Activated CD8-positive, alpha-beta memory T cell treated with anti-CD3 and anti-CD28 coated beads, Interleukin-2, amount 50 U/mL, for 4 hours (primary cell): ENCODE results near the gene USP46.

Experiments used
- DNase-seq: peaks from one replicate; pipeline ENCODE4 v3.0.0-alpha.2; 2020

Gene USP46

GRCh38 chr4:52617336-52618020 lies 41.6 kb downstream of the USP46 start:
- DNase-seq = no peak

GRCh38 chr4:52614241-52614640 lies 44.9 kb downstream of the USP46 start:
- DNase-seq = no peak

GRCh38 chr4:52612341-52612740 lies 46.8 kb downstream of the USP46 start:
- DNase-seq = no peak

- DNase-seq = no peak
Measured at GRCh38 chr4:52611030-52611555, 48.0 kb downstream of the USP46 start.

- no peak for DNase-seq
Measured at GRCh38 chr4:52606726-52607125, 52.4 kb downstream of the USP46 start.

GRCh38 chr4:52606040-52606439 lies 53.1 kb downstream of the USP46 start:
- DNase-seq = no peak

GRCh38 chr4:52604215-52604614 lies 54.9 kb downstream of the USP46 start:
- DNase-seq = no peak

- DNase-seq = no peak
Measured at GRCh38 chr4:52600275-52600674, 58.8 kb downstream of the USP46 start.

- DNase-seq = no peak
Measured at GRCh38 chr4:52595001-52595400, 64.1 kb downstream of the USP46 start.

GRCh38 chr4:52592287-52592686 lies 66.8 kb downstream of the USP46 start:
- no peak for DNase-seq

GRCh38 chr4:52588771-52589591 lies 70.1 kb downstream of the USP46 start:
- DNase-seq = peak; percentile 16

- no peak for DNase-seq
Measured at GRCh38 chr4:52588097-52588496, 71.0 kb downstream of the USP46 start.

GRCh38 chr4:52586069-52586468 lies 73.0 kb downstream of the USP46 start:
- no peak for DNase-seq

- DNase-seq = no peak
Measured at GRCh38 chr4:52585379-52585778, 73.7 kb downstream of the USP46 start.

- no peak for DNase-seq
Measured at GRCh38 chr4:52579602-52580272, 79.4 kb downstream of the USP46 start.

GRCh38 chr4:52578951-52579350 lies 80.2 kb downstream of the USP46 start:
- DNase-seq = no peak

- DNase-seq = no peak
Measured at GRCh38 chr4:52577624-52577962, 81.5 kb downstream of the USP46 start.

GRCh38 chr4:52576961-52577623 lies 82.0 kb downstream of the USP46 start:
- no peak for DNase-seq

- no peak for DNase-seq
Measured at GRCh38 chr4:52576326-52576725, 82.8 kb downstream of the USP46 start.

- DNase-seq = no peak
Measured at GRCh38 chr4:52575406-52575805, 83.7 kb downstream of the USP46 start.

GRCh38 chr4:52574036-52574435 lies 85.1 kb downstream of the USP46 start:
- DNase-seq = no peak

- no peak for DNase-seq
Measured at GRCh38 chr4:52573551-52573950, 85.5 kb downstream of the USP46 start.

- no peak for DNase-seq
Measured at GRCh38 chr4:52572936-52573485, 86.1 kb downstream of the USP46 start.
